ENCODE measurements around the gene MAP3K14.
A peak's percentile ranks its signal among the peaks of the same experiment; 100 is the strongest.
"Not testable (repeated sequence)": the region's sequence is repeated elsewhere in the genome, so short reads cannot be mapped to it uniquely, and the experiment has no call there.

Gene MAP3K14

GRCh38 chr17:45315648-45316433, 979 bp downstream of the MAP3K14 start:
- peak; percentile 59 for DNase-seq (ENCODE audit: low spot score)

GRCh38 chr17:45314741-45315647, 1.8 kb downstream of the MAP3K14 start:
- peak; percentile 78 for DNase-seq (ENCODE audit: low spot score)

DNA sequence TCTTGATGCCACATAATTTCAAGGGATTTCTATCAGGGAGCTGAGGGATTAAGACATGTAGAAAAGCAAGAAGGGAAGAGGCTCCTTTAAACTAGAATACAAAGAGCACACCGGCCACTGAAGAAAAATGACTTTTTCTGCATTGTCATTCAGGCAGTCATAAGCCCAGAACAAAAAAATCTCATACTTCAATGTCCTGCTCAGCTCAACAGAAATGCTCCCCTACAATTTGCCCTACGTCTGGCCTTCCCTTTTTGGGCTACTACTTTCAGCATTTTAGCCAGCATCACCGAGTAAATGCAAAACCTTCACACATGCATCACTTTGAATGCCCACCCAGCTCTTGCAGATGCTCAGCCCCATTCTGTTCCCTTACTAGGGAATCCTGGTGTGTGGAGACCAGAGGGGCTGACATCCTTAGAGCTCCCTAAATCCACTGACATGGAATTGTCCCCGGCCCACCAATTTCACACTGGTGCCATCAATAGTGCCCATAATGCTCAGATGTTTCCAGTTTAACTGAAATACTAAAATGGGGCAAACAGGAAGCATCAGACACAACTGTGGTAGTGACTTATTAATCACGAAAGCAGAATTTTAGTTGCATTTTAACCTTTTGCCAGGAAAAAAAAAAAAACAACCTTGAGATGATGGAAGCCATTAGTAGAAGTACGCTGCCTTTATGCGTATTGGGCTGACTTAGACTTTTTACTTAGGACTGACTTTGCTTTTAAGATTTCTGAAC, 2.7 kb downstream of the MAP3K14 start:
- DNase-seq (ENCODE audit: low spot score), result peak; percentile 55

DNA sequence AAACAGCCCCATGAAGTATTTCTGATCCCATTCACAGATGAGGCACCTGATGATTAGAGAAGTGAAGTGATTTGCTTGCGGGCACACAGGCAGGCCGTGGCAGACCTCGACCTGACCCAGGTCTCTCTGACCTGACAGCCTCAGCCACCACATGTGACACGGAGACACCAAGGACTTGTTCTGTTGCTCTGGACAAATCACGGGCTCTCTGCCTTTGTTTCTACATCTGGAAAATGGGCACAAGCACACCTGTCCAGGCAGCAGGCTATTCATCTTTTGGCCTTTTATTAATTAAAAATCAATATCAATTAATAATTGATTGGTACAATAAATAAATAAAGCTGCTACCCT, 3.4 kb downstream of the MAP3K14 start:
- DNase-seq (ENCODE audit: low spot score), result peak; percentile 34

- peak; percentile 47 for DNase-seq (ENCODE audit: low spot score)
These were observed 4.1 kb downstream of the MAP3K14 start for GRCh38 chr17:45312477-45313420.

DNA sequence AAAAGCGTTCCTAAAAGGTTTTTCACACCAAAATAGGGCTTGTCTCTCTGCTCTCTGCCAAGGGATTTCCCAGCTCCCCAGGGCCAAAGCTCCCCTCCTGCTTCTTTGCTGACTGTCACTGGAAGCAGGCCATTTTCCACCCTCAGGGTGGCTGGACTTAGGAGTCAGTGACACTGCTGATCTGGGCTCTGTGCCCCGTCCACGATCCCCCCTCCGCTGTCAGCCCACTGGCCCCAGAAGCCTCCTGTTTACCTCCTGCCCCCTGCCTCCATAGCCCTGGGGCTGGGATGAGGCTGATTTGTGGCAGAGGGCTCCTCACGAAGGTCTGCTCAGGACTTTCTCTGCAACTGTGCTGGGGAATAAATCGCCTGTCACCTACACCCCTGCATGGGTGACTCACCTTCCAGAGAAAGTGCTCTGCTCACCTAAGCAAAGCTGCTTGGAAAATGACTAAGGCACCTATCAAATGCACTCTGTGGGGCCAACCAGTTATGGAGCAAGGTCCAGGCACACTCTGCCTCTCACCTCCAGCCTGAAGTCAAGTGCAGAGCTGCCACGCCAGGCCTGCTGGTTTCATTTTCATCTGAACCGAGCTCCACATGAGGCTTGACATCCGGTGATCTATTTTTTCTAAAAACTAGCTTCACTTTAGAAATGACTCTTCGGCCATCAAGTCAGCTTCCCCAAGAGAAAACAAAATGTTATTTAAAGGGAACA, 4.9 kb downstream of the MAP3K14 start:
- DNase-seq (ENCODE audit: low spot score), result peak; percentile 83

DNA sequence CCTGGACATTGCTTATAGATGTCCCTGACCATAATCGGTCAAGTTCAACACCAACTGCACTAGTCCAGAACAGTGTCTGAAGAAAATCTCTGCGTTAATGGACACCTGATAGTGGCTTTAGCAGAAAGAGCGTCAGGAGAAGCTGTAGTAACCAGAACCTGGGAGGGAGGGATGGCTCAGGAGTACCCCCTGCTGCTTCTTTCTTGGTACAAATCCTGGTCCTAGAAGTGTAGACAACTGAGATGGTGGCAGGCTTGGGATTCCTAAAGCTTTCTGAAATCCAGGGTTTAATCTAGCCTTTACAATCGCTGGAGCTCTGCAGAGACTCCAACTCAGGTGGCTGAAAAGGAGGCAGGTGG, 5.4 kb downstream of the MAP3K14 start:
- no peak for DNase-seq (ENCODE audit: low spot score)

GRCh38 chr17:45310380-45311324, 6.2 kb downstream of the MAP3K14 start:
- no peak for DNase-seq (ENCODE audit: low spot score)

DNA sequence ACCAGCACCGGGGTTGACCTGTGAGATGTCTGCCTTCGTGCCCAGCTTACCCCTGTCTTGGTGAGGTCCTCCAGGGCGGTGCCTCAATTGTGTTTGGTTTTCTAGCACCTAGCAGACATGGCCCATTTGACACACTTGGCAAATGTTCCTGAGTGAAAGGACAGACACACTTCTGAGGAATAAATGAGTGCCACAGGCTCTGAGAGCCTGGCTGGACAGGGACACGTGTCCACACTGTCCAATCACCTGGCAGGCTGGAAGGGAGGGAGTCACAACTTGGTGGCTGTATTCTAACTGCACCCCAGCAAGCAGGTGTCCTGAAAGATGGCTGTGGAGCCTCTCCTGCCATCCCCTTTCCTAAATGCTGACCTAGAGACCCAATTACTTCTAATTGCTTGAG, 7.4 kb downstream of the MAP3K14 start:
- no peak for DNase-seq (ENCODE audit: low spot score)

GRCh38 chr17:45308840-45309239, 8.0 kb downstream of the MAP3K14 start:
- no peak for DNase-seq (ENCODE audit: low spot score)

- no peak for DNase-seq (ENCODE audit: low spot score)
These were observed 8.8 kb downstream of the MAP3K14 start for GRCh38 chr17:45308016-45308365.

- peak; percentile 66 for DNase-seq (ENCODE audit: low spot score)
These were observed 9.4 kb downstream of the MAP3K14 start for GRCh38 chr17:45307290-45308015.

DNA sequence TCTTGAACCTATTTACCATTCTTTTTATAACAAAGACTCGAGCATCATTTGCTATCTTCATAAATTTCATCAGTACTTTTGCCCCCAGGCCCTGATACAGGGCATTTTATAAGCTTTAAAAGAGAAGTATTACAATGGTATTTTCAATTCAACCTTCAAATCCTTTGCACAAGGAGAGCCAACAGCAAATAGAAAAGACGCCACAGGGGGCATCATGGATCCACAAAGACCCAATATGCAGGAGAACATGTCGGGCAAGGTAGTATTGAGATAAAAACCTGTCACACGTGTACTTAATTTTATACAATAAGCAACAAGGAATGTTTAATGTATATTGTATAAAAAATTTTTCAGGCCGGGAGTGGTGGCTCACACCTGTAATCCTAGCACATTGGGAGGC, 10.2 kb downstream of the MAP3K14 start:
- no peak for DNase-seq (ENCODE audit: low spot score)

DNA sequence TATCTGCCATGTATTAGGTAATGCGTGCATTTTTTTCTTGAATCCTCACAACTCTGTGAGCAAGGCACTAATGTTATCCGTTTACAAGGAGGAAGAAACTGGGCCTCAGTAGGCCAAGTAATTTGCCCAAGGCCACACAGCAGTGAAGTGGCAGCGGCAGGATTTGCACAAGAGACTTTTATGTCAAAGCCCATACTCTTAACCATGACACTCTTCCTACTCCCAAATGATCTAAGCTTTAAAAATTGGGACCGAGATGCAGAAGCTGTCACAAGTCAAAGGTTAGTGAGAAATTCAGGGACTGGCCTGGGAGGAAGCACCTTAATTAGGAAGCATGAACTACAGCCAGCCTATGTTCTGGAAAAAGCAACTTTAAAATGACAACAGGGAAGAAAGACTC, 10.7 kb downstream of the MAP3K14 start:
- no peak for DNase-seq (ENCODE audit: low spot score)

GRCh38 chr17:45305530-45306087, 11.2 kb downstream of the MAP3K14 start:
- DNase-seq (ENCODE audit: low spot score), result no peak

- DNase-seq (ENCODE audit: low spot score), result peak; percentile 72
These were observed 14.1 kb downstream of the MAP3K14 start for GRCh38 chr17:45302649-45303173.

DNA sequence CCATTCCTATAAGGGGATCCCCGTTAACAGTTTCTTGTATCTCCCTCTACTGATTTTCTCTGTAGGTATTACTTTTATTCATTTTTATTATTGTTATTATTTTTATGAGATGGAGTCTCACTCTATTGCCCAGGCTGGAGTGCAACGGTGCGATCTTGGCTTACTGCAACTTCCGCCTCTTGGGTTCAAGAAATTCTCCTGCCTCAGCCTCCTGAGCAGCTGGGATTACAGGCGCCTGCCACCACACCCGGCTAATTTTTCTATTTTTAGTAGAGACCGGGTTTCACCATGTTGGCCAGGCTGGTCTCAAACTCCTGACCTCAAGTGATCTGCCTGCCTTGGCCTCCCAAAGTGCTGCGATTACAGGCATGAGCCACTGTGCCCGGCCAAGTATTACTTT, 14.6 kb downstream of the MAP3K14 start:
- DNase-seq (ENCODE audit: low spot score), result not testable (repeated sequence)

- no peak for DNase-seq (ENCODE audit: low spot score)
These were observed 15.1 kb downstream of the MAP3K14 start for GRCh38 chr17:45301674-45302073.
